HuH-7 (cell line): ENCODE results near the gene LANCL2.
"Not testable (repeated sequence)": the region's sequence is repeated elsewhere in the genome, so short reads cannot be mapped to it uniquely, and the experiment has no call there.

Source experiments
- DNase-seq: peaks from one replicate; pipeline ENCODE4 v3.0.0; 2011; ENCODE audit warnings: low spot score

LANCL2 gene

GRCh38 chr7:55405856-55406541 lies 40.9 kb downstream of the LANCL2 start:
- no peak for DNase-seq

GRCh38 chr7:55409482-55410225 lies 44.5 kb downstream of the LANCL2 start:
- peak; percentile 52 for DNase-seq

- no peak for DNase-seq
These were observed 45.6 kb downstream of the LANCL2 start for GRCh38 chr7:55410667-55411239.

GRCh38 chr7:55411844-55412243 lies 46.7 kb downstream of the LANCL2 start:
- DNase-seq: no peak

- no peak for DNase-seq
These were observed 48.3 kb downstream of the LANCL2 start for GRCh38 chr7:55413442-55413841.

GRCh38 chr7:55415173-55415778 lies 50.1 kb downstream of the LANCL2 start:
- peak; percentile 91 for DNase-seq

- DNase-seq: not testable (repeated sequence)
These were observed 52.3 kb downstream of the LANCL2 start for GRCh38 chr7:55417456-55417855.

GRCh38 chr7:55420530-55420929 lies 55.4 kb downstream of the LANCL2 start:
- DNase-seq: peak; percentile 78

GRCh38 chr7:55423277-55423711 lies 58.2 kb downstream of the LANCL2 start:
- DNase-seq: no peak

GRCh38 chr7:55423891-55424290 lies 58.8 kb downstream of the LANCL2 start:
- no peak for DNase-seq

GRCh38 chr7:55425141-55425752 lies 60.1 kb downstream of the LANCL2 start:
- no peak for DNase-seq

GRCh38 chr7:55426676-55427075 lies 61.5 kb downstream of the LANCL2 start:
- DNase-seq: no peak

- no peak for DNase-seq
These were observed 62.2 kb downstream of the LANCL2 start for GRCh38 chr7:55427342-55427741.

- DNase-seq: no peak
These were observed 62.7 kb downstream of the LANCL2 start for GRCh38 chr7:55427800-55428199.

- no peak for DNase-seq
These were observed 64.8 kb downstream of the LANCL2 start for GRCh38 chr7:55429835-55430499.

- DNase-seq: no peak
These were observed 66.8 kb downstream of the LANCL2 start for GRCh38 chr7:55431898-55432297.

GRCh38 chr7:55432506-55432905 lies 67.4 kb downstream of the LANCL2 start:
- DNase-seq: no peak

- DNase-seq: peak; percentile 93
These were observed 68.0 kb downstream of the LANCL2 start for GRCh38 chr7:55432939-55433784.

GRCh38 chr7:55435466-55435865 lies 70.3 kb downstream of the LANCL2 start:
- no peak for DNase-seq

- no peak for DNase-seq
These were observed 71.3 kb downstream of the LANCL2 start for GRCh38 chr7:55436457-55436856.

GRCh38 chr7:55437375-55437774 lies 72.2 kb downstream of the LANCL2 start:
- DNase-seq: no peak
